Activated CD4-positive, alpha-beta T cell treated with anti-CD3 and anti-CD28 coated beads, Interleukin-2, Interleukin-4, amounts not matched to agents 100 ng/mL and 50 ng/mL, durations not matched to agents 16 hours and 8 hours (primary cell): ENCODE data around the gene CXorf65.

Experiments
- DNase-seq: peaks from one replicate; pipeline ENCODE4 v3.0.0-alpha.2; 2020; ENCODE audit warnings: low spot score

CXorf65 gene

DNA sequence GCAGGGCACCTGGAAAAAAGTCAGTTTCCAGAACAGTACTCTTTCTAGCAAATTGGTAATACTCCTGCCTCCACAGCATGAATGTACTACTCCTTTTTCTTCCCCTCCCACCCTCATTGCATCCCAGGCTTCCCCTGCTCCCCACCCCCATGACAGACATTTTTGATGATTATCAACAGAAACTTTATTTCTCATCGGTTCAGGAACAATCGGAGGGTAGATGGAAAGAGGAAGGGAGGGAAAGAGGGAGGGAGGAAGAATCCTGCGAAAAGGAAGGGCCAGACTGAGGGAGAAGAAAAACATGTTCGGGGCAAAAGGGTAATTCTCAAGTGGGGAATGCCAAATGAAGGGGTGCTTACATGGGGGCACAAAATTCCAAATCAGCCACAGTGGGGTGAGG, 705 bp upstream of the CXorf65 start:
- DNase-seq = no peak

DNA sequence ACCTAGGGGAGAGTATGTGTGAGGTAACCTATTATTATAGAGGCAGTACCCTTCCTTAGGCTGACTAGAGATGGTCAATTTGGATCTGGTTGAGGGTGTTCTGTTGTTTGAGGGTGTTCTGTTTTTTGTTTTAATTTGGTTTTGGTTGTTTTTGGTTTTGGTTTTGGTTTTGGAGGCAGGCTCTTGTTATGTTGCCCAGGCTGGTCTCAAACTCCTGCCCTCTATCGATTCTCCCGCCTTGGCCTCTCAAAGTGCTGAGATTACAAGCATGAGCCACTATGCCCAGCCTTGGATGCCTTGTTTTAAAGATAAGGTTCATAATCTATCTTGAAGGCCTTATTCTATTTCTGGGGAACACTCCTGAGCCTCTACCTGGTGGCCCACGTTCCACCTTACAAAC, 912 bp downstream of the CXorf65 start:
- no peak for DNase-seq

DNA sequence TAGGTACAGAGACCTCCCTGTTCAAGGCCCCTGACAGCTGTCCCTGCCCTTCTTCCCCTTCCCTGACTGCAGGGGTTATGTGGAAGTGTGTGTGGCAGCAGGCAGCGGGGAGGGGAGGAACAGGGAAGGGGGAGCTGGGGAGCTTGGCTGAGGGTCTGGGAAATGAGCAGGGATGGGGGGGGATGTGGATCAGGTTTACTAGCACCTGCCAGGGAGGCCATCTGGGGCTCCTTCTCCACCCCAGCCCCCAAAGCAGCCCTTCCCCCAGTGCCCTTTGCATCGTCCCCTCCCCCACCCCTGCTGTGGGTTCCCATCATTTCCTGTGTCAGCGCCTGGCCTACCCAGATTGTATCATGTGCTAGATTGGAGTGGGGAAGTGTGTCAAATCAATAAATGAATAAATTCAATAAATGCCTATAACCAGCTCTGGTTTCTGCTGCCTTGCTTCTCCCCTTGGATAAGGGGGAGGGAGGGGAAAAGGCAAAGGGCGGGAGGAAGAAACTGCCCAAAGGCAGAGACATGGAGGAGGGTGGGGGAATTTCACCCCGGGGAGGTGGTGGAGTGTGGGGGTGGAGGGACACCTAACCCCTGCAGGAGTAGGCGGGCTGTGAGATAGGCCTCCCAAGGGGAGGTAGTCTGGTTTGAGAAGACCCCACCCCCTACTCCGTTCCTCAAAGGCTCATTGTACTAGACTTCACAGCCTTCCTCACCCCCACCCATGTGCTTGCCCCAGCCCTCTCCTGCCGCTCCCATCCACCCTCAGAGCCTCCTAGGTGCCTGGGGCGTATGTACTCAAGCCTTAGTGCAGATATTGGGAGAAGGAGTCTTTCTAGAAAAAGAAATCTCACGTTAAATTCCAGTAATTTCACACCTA, 3.2 kb downstream of the CXorf65 start:
- DNase-seq = peak; percentile 65

- DNase-seq = no peak
Observed at GRCh38 chrX:71102292-71102691, 4.2 kb downstream of the CXorf65 start.

DNA sequence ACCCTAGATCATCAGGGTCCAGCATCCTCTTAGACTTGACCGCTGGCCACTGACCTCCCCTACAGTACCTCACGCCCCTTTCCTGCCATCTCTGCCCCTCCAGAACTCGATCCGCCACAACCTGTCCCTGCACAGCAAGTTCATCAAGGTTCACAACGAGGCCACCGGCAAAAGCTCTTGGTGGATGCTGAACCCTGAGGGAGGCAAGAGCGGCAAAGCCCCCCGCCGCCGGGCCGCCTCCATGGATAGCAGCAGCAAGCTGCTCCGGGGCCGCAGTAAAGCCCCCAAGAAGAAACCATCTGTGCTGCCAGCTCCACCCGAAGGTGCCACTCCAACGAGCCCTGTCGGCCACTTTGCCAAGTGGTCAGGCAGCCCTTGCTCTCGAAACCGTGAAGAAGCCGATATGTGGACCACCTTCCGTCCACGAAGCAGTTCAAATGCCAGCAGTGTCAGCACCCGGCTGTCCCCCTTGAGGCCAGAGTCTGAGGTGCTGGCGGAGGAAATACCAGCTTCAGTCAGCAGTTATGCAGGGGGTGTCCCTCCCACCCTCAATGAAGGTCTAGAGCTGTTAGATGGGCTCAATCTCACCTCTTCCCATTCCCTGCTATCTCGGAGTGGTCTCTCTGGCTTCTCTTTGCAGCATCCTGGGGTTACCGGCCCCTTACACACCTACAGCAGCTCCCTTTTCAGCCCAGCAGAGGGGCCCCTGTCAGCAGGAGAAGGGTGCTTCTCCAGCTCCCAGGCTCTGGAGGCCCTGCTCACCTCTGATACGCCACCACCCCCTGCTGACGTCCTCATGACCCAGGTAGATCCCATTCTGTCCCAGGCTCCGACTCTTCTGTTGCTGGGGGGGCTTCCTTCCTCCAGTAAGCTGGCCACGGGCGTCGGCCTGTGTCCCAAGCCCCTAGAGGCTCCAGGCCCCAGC, 5.7 kb downstream of the CXorf65 start:
- DNase-seq = no peak

- no peak for DNase-seq
Observed at GRCh38 chrX:71099736-71100135, 6.8 kb downstream of the CXorf65 start.

- no peak for DNase-seq
Observed at GRCh38 chrX:71098951-71099506, 7.5 kb downstream of the CXorf65 start.

- DNase-seq = peak; percentile 62
Observed at GRCh38 chrX:71098302-71098701, 8.2 kb downstream of the CXorf65 start.

DNA sequence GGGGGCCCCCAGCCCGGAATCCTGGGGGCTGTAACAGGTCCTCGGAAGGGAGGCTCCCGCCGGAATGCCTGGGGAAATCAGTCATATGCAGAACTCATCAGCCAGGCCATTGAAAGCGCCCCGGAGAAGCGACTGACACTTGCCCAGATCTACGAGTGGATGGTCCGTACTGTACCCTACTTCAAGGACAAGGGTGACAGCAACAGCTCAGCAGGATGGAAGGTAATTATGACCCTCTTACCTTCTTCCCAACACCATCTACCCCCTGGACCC, 9.8 kb downstream of the CXorf65 start:
- DNase-seq = no peak

GRCh38 chrX:71095981-71096759, 10.4 kb downstream of the CXorf65 start:
- DNase-seq = no peak

DNA sequence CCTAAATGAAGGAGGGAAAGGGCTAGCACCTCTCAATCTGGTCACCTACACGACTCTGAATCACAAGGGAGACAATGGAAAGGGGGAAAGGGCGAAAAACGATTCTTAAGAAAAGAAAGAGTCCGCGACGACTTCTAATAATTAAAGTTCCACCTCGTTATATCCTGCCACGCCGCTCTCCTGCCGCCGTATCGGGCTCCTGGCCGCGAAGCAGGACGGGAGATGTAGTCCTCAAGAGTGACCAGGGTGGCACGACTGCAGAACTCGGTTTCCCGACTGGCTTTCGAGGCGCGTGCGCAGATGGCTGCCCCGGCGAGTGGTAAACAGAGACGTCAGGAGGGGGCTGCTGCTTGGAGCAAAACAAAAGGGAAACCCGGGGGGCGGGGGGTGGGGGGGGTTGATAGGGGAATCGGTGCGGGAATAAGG, 11.0 kb downstream of the CXorf65 start, which contains the start of gene FOXO4:
TSS of gene FOXO4 (plus strand) at position 297 of the 426 bp plus-strand sequence. CDS start 678 bp downstream, outside the sequence.
- peak; percentile 90 for DNase-seq

GRCh38 chrX:71095033-71095432, 11.5 kb downstream of the CXorf65 start:
- no peak for DNase-seq

- DNase-seq = no peak
Observed at GRCh38 chrX:71091263-71091662, 15.3 kb downstream of the CXorf65 start.

DNA sequence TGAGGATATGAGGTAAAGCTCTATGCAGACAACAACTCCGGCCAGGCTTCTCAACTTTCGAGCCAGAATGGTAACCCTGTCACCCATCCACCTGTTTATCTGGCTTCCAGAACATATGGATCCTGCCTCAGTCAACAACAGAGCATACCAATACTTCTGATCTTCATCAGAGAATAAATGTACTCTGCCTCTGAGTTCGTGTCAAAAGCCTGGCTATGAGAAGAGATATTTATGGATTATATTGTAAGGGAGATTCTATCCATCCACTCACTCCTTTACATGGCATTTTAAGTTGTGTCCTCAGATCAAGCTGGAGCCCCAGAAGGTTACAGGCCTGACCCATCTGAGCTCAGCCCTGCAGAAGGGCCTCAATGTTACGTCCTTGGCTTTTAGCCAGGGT, 20.6 kb downstream of the CXorf65 start:
- DNase-seq = no peak

- DNase-seq = no peak
Observed at GRCh38 chrX:71082822-71083221, 23.7 kb downstream of the CXorf65 start.

DNA sequence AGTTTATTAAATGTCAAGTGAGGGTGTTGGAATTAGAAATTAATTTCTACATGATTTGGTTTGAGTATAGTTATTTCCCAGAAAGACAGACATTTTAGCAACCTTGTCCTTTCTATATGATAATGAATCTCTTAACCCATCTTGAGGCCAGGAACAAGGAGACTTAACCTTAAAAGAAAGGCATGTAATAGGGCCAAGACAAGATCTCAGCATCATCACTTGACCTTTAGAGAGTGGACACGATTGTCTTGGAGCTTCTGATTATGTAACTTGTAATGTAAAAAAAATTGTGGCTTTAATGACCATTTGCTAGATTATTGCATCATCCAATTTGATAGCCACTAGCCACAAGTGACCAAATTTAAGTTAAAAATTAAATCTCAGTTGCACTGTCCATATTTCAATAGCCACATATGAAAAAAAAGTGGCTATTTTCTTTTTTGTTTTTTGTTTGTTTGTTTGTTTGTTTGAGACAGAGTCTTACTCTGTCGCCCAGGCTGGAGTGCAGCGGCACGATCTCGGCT, 24.4 kb downstream of the CXorf65 start:
- no peak for DNase-seq

DNA sequence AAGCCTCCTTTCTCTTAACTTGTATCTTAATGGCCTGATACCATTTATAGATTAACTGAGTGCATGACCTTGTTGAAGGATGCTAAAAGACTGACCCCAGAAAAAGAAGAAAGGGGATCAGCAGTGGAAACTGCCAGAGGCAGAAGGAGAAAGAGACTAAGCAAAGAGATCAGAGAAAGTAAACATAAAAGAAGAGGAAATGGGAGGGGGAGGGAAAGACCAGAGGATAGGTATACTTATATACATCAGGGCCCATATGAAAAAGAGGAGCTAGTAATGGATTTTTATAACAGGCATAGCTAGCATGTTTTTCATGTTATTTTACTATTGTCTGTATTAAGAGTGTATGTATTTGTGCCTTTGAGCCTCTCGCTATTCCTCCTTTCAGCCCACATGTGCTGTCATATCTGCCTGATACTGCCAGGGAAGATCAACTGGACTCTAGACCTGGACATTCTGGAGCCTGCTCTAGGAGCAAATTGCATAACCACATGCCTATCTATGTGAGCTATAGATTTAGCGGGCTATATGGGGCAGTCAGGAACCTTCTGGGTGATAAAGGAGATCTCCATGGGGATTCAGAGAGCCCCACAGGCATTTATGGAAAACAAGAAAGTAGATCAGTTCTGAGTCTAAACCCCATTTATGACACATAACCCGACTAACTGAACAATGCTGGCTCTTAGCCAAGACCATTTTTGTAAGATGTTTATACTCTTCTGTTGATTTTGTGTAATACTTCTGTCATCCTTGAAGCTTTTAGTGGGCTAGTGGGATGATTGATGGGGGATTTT, 25.0 kb downstream of the CXorf65 start:
- DNase-seq = no peak

- DNase-seq = no peak
Observed at GRCh38 chrX:71070531-71070930, 36.0 kb downstream of the CXorf65 start.

GRCh38 chrX:71068044-71068918, 38.3 kb downstream of the CXorf65 start, which contains the start of gene SNX12:
Gene SNX12, minus strand, starts transcription at chrX:71068334. Its CDS starts 28 bp downstream, at chrX:71068306.
- peak; percentile 90 for DNase-seq

- DNase-seq = no peak
Observed at GRCh38 chrX:71067712-71068043, 38.9 kb downstream of the CXorf65 start.
